Choroid plexus epithelial cell (primary cell): ENCODE results near the gene SELENOI.
A peak's percentile ranks its signal among the peaks of the same experiment; 100 is the strongest.

Experiments used
- DNase-seq: peaks from one replicate; pipeline ENCODE4 v3.0.0-alpha.2; 2010; ENCODE audit warnings: low read depth
- H3K4me3 ChIP-seq: 2 replicates; pipeline ENCODE4 v1.5.1; 2011; ENCODE audit warnings: low read depth, mild to moderate bottlenecking, control low read depth, low read length, moderate library complexity
- CTCF ChIP-seq: conservative IDR thresholded peaks from 2 replicates; pipeline ENCODE4 v1.5.1; 2011; ENCODE audit warnings: low read depth, mild to moderate bottlenecking, control low read depth, inconsistent platforms, low read length, moderate library complexity

SELENOI gene

GRCh38 chr2:26410764-26411243 lies 64.9 kb downstream of the SELENOI start:
- no peak for DNase-seq
- no peak for TF ChIP-seq CTCF
- no peak overlapping the region for H3K4me3 ChIP-seq

DNA sequence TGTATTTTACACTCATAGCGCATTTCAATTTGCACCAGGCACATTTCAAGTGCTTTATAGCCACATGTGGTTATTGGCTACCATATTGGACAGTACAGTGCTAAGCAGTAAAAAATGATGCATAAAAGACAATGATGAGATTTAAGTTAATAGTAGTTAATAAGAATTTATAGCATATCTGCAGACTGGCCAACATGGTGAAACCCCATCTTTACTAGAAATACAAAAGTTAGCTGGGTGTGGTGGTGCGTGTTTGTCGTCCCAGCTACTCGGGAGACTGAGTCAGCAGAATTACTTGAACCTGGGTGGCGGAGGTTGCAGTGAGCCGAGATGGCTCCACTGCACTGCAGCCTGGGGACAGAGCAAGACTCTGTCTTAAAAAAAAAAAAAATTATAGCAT lies 65.5 kb downstream of the SELENOI start:
- TF ChIP-seq CTCF, result no peak
- H3K4me3 ChIP-seq, result no peak overlapping the region
- DNase-seq, result no peak

DNA sequence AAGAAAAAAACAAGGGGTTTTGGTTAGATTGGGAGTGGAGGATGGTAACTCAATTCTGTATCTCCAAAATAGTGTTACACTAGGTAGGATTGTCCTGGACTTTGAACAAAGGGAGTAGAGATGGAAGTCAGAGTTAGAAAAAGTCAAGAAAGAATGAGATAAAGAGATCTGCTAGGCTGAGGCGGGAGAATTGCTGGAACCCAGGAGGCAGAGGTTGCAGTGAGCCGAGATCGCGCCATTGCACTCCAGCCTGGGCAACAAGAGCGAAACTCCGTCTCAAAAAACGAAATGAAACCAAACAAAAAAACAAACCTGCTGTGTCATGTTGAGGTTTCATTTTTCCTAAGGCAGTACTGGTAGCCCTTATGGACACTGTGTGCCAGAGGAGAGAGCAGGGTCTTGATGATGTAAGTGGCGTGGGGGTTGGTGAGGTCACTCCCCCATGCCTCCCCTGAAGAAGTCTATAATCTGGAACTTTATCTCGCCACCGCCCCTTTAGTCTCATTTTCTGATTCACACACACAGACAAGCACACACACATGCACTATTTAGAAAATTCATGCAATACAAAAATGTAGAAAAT lies 66.2 kb downstream of the SELENOI start:
- peak; percentile 62 for DNase-seq
- H3K4me3 ChIP-seq, result peak overlapping the region; percentile 42
- TF ChIP-seq CTCF, result no peak

GRCh38 chr2:26414311-26414710 lies 68.4 kb downstream of the SELENOI start:
- H3K4me3 ChIP-seq, result no peak overlapping the region
- DNase-seq, result peak; percentile 51
- no peak for TF ChIP-seq CTCF

GRCh38 chr2:26421961-26422360 lies 76.0 kb downstream of the SELENOI start:
- no peak for TF ChIP-seq CTCF
- DNase-seq, result no peak
- no peak overlapping the region for H3K4me3 ChIP-seq

DNA sequence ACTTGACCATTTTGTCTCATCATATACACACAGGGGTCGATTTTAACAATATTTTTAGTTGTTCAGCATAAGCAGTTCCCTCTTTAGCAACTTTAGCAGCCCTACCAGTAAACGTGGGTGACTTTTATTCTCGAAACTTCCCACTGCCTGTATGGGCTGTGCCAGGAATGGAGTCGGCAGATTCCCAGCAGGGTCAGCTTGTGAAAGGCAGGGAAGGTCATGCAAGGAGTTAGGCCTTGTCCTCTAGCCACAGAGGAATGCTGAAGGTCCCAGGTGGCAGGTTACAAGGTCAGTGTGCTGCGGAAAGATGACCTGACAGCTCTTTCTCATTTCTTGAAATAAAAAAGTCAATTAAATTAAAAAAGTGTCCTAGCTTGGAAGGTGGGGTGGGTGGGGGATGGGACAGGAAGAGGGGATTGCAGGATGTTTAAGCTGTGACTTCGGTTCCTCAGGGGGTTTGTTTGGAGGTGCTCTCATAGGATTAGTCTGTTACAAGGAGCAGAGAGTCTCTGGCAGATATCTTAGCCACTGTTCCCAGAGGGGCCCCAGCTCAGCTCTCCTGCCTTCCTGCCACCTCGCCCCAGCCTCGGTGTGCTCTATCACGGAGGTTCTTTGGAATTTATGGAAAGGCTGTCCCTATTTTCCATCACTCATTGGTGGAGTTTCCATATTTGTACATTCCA lies 77.1 kb downstream of the SELENOI start:
- no peak overlapping the region for H3K4me3 ChIP-seq
- no peak for TF ChIP-seq CTCF
- no peak for DNase-seq

DNA sequence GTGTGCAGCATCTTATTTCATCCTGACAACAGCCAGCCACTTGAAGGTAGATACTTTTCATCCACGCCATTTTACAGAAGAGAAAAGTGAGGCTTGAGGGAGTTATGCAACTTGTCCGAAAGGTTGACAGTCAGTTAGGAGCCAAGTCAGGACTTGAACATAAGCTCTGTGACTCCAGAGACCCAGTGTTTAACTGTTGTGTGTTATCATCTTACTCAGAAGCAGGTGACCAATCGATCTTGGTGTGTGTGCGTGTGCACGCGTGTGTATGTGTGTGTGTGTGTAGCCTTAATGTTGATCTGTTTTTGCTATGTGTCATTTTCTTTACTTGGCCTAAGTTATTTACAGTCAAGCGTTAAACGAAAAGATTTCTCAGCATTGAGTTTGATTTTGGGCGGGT lies 77.8 kb downstream of the SELENOI start:
- H3K4me3 ChIP-seq, result no peak overlapping the region
- no peak for TF ChIP-seq CTCF

More for the DNA sequence above, 77.8 kb downstream of the SELENOI start:
- no peak for DNase-seq
